ENCODE measurements around the gene FST.

Gene FST

GRCh38 chr5:53481887-53482716 is 1.7 kb downstream of the FST start:
- no peak for TF ChIP-seq EZH2phosphoT487 (IDR thresholded peaks at IDR 0.05; ENCODE audit: borderline replicate concordance)
- TF ChIP-seq, protein P1, sequence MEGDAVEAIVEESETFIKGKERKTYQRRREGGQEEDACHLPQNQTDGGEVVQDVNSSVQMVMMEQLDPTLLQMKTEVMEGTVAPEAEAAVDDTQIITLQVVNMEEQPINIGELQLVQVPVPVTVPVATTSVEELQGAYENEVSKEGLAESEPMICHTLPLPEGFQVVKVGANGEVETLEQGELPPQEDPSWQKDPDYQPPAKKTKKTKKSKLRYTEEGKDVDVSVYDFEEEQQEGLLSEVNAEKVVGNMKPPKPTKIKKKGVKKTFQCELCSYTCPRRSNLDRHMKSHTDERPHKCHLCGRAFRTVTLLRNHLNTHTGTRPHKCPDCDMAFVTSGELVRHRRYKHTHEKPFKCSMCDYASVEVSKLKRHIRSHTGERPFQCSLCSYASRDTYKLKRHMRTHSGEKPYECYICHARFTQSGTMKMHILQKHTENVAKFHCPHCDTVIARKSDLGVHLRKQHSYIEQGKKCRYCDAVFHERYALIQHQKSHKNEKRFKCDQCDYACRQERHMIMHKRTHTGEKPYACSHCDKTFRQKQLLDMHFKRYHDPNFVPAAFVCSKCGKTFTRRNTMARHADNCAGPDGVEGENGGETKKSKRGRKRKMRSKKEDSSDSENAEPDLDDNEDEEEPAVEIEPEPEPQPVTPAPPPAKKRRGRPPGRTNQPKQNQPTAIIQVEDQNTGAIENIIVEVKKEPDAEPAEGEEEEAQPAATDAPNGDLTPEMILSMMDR (conservative IDR thresholded peaks at IDR 0.05; ENCODE audit: low read length), result peak; percentile 17; the same call in 1 of the 2 replicates
- Histone ChIP-seq H3K79me2 (ENCODE audit: insufficient read depth, low read length) (no peaks in the 10 kb centered on the region), H3K36me3 (ENCODE audit: insufficient read depth, low read length) (no peaks in the 10 kb centered on the region), H3K4me3 (ENCODE audit: low read length, poor library complexity, severe bottlenecking) (peak overlapping the region; percentile 87), H3K4me1 (ENCODE audit: insufficient read depth, low read length, poor library complexity, severe bottlenecking) (peaks cover 10% of the 10 kb centered on the region), H3K9me2 (replicated peaks; ENCODE audit: low read depth, low read length) (no peaks in the 10 kb centered on the region), H3K9me3 (ENCODE audit: insufficient read depth, low read depth, low read length) (no peaks in the 10 kb centered on the region), H4K20me1 (ENCODE audit: insufficient read depth, low read length, poor library complexity, severe bottlenecking) (no peaks in the 10 kb centered on the region), H3K9ac (ENCODE audit: low read depth, low read length, poor library complexity, severe bottlenecking) (peak overlapping the region; percentile 70), H2AFZ (ENCODE audit: low read length) (peak overlapping the region; percentile 97), H3K27me3 (ENCODE audit: insufficient read depth, low read length, poor library complexity, severe bottlenecking) (no peaks in the 10 kb centered on the region), H3F3A (ENCODE audit: low read depth) (no peaks in the 10 kb centered on the region), H3K4me2 (ENCODE audit: low read depth, low read length, poor library complexity, severe bottlenecking) (peak overlapping the region; percentile 86)

DNA sequence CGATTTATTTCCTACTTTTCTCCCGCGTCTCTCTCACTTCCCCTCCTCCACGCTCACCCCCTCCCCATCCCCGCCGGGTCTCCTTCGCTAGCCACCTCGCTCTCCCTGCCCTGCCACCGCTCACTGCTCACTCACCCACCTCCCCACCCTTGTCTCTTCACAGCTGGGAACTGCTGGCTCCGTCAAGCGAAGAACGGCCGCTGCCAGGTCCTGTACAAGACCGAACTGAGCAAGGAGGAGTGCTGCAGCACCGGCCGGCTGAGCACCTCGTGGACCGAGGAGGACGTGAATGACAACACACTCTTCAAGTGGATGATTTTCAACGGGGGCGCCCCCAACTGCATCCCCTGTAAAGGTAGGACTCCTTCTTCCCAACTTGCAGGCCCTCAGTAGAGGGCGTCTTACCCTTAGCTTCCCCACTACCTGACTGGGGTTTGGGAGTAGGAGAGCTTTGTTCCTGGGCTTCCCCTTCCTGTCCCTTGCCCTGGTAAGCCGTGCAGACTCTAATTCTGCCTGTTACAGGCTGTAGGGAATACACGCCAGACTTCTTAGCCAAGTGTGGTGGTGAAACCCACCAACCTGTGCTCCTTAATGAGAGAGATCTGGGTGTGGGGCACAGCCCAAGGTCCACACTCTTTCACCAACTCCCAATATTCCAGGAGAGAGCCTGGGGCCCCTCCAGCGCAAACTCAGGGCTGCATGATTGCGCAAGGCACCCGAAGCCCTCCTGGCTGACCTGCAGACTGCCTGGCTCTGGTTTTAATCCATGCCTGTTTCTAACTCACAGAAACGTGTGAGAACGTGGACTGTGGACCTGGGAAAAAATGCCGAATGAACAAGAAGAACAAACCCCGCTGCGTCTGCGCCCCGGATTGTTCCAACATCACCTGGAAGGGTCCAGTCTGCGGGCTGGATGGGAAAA is 2.5 kb downstream of the FST start:
- no peaks in the 10 kb centered on the region for H3K9me3 ChIP-seq (ENCODE audit: insufficient read depth, low read depth, low read length)
- no peaks in the 10 kb centered on the region for H3K27me3 ChIP-seq (ENCODE audit: insufficient read depth, low read length, poor library complexity, severe bottlenecking)
- no peaks in the 10 kb centered on the region for H3F3A ChIP-seq (ENCODE audit: low read depth)
- no peak for TF ChIP-seq EZH2phosphoT487 (IDR thresholded peaks at IDR 0.05; ENCODE audit: borderline replicate concordance)
- TF ChIP-seq, protein P1 (conservative IDR thresholded peaks at IDR 0.05; ENCODE audit: low read length), result peak; percentile 71
- H3K9ac ChIP-seq (ENCODE audit: low read depth, low read length, poor library complexity, severe bottlenecking), result peak overlapping the region; percentile 70
- H3K4me2 ChIP-seq (ENCODE audit: low read depth, low read length, poor library complexity, severe bottlenecking), result peak overlapping the region; percentile 86
- peaks cover 10% of the 10 kb centered on the region for H3K4me1 ChIP-seq (ENCODE audit: insufficient read depth, low read length, poor library complexity, severe bottlenecking)
- no peaks in the 10 kb centered on the region for H3K36me3 ChIP-seq (ENCODE audit: insufficient read depth, low read length)
- H3K79me2 ChIP-seq (ENCODE audit: insufficient read depth, low read length), result no peaks in the 10 kb centered on the region
- H2AFZ ChIP-seq (ENCODE audit: low read length), result peak overlapping the region; percentile 97
- peak overlapping the region; percentile 87 for H3K4me3 ChIP-seq (ENCODE audit: low read length, poor library complexity, severe bottlenecking)
- no peaks in the 10 kb centered on the region for H3K9me2 ChIP-seq (replicated peaks; ENCODE audit: low read depth, low read length)
- no peaks in the 10 kb centered on the region for H4K20me1 ChIP-seq (ENCODE audit: insufficient read depth, low read length, poor library complexity, severe bottlenecking)

- Histone ChIP-seq H3K79me2 (ENCODE audit: insufficient read depth, low read length) (no peaks in the 10 kb centered on the region), H3K9me3 (ENCODE audit: insufficient read depth, low read depth, low read length) (no peaks in the 10 kb centered on the region), H3K4me3 (ENCODE audit: low read length, poor library complexity, severe bottlenecking) (no peak overlapping the region), H3K27me3 (ENCODE audit: insufficient read depth, low read length, poor library complexity, severe bottlenecking) (peaks cover 3% of the 10 kb centered on the region), H3K9ac (ENCODE audit: low read depth, low read length, poor library complexity, severe bottlenecking) (no peak overlapping the region), H3K4me1 (ENCODE audit: insufficient read depth, low read length, poor library complexity, severe bottlenecking) (no peaks in the 10 kb centered on the region), H3K4me2 (ENCODE audit: low read depth, low read length, poor library complexity, severe bottlenecking) (no peak overlapping the region), H3K36me3 (ENCODE audit: insufficient read depth, low read length) (no peaks in the 10 kb centered on the region), H3F3A (ENCODE audit: low read depth) (no peaks in the 10 kb centered on the region), H3K9me2 (replicated peaks; ENCODE audit: low read depth, low read length) (no peaks in the 10 kb centered on the region), H2AFZ (ENCODE audit: low read length) (no peak overlapping the region), H4K20me1 (ENCODE audit: insufficient read depth, low read length, poor library complexity, severe bottlenecking) (no peaks in the 10 kb centered on the region)
- TF ChIP-seq, protein P1 (conservative IDR thresholded peaks at IDR 0.05; ENCODE audit: low read length), result no peak
- TF ChIP-seq EZH2phosphoT487 (IDR thresholded peaks at IDR 0.05; ENCODE audit: borderline replicate concordance), result no peak
These were observed 7.0 kb downstream of the FST start for GRCh38 chr5:53487436-53487835.
